NCI-H1436 (cell line): ENCODE measurements around the gene NEU1.
"Not testable (repeated sequence)": the region's sequence is repeated elsewhere in the genome, so short reads cannot be mapped to it uniquely, and the experiment has no call there.

Source experiments
- DNase-seq: peaks from one replicate; lab custom pipeline; 2025; lab: John Stamatoyannopoulos, UW

The NEU1 gene

DNA sequence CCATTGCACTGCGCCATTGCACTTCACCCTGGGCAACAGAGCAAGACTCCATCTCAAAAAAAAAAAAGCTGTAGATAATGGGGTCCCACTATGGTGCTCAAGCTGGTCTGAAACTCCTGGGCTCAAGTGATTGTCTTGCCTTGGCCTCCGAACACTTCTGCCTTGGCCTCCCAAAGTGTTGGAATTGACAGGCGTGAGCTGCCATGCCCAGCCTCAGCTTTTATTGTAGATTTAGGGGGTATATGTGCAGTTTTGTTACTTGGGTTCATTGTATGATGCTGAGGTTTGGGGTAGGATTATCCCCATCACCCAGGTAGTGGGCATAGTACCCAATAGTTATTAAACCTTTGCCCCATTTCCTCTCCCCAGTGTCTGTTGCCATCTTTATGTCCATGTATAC is 23.7 kb downstream of the NEU1 start:
- DNase-seq: no peak

GRCh38 chr6:31838114-31838553 is 24.5 kb downstream of the NEU1 start:
- DNase-seq: not testable (repeated sequence)

- DNase-seq: no peak
Measured at GRCh38 chr6:31837369-31838113, 25.1 kb downstream of the NEU1 start.

DNA sequence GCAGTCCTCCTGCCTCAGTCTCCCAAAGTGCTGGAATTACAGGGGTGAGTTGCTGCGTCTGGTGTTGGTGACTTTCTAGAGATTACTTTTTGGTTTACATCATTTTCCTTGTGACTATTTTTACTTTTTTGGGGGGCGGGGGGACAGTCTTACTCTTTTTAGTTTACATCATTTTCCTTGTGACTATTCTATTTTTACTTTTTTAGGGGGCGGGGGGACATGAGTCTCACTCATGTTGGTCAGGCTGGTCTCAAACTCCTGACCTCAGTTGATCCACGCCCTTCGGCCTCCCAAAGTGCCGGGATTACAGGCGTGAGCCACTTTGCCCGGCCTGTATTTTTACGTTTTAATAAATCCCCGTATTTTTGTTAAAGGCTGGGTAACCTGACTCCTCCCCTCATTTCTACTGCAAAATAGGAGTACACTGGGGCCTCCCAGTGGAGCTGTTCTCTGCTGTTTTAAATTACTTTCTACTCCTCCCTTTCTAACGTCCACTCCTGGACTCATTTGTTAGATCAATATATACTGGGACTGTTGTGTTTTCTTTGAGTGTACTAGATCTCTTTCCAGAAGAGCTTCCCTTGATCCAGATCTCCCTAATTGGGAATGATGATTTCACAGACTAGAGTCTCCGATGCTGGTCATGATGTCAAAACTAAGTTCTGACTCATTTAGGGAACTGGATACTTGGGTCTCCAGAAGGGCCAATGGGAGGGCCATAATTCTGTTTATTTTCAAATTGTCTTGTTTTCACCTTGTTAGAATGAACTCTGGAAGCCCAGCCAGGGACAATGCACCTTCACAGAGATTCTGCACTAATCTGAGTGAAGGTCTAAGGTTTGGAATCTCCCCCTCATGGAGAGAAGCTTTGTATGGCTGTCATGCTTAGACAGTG is 25.9 kb downstream of the NEU1 start:
- DNase-seq: no peak

GRCh38 chr6:31836047-31836473 is 26.6 kb downstream of the NEU1 start:
- no peak for DNase-seq

DNA sequence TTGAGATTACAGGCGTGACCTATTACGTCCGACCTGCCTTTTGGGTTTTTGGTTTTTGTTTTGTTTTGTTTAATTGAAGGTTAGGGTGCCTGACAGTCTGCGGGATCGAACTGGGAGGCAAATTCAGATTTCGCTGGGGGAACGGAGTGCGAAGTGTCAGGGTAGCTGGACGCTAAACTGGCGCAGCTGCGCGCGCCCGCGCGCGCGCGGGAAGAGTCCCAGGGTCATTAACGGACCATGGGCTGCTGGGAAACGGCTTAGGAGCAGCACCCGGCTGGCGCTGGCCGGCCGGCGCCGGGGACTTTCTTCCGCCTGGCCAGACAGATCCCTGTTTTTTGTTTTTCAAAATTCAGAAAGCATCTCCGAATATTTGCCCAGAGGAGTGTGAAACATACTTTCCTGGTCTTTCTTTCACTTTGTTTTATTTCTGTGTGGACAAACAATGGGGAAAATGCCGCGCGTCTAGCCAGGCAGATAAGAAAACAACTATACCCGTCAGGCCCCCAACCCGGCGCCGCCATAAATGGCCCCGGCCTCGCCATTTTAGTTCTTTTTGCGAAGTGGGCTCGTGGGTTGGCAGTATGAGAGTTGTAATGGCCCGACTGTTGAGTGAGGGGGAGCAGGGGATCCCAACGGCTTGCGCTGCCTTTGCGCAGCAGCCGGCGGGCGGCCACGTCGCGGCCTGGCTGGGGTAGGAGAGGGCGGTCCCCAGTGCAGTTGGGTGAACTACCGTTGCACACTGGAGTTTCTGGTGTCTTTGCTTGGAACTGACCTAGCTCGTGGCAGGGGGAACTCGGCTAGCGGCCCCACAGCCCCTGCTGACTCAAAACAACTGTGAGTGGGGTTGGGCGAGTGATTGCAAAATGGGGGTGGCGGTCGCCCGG is 28.0 kb downstream of the NEU1 start:
- DNase-seq: peak; percentile 87

DNA sequence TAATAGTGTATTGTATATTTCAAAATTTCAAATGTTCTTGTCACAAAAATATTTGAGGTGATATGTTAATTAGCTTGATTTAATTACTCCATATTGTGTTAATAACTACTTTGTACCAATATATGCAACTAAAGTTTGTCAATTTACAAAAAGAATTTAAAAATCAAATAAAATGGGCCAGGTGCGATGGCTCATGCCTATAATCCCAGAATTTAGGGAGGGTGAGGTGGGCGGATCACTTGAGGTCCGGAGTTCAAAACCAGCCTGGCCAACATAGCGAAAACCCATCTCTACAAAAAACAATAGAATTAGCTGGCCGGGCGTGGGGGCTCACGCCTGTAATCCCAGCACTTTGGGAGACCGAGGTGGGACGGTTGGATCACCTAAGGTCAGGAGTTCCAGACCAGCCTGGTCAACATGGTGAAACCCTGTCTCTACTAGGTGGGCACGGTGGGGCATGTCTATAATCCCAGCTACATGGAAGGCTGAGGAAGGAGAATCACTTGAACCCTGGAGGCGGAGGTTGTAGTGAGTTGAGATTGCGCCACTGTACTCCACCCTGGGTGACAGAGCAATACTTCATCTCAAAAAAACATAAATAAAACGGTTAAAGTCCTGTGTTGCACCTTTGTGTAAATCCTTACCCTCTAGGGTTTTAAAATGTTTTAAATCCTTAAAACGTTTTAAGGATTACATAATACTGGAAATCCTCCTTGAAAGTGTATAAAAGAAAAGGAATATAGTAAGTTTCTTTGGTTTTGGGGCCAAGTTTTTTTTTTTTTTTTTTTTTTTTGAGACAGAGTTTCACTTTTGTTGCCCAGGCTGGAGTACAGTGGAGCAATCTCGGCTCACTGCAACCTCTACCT is 31.0 kb downstream of the NEU1 start:
- DNase-seq: no peak

- DNase-seq: no peak
Measured at GRCh38 chr6:31830886-31831335, 31.7 kb downstream of the NEU1 start.

DNA sequence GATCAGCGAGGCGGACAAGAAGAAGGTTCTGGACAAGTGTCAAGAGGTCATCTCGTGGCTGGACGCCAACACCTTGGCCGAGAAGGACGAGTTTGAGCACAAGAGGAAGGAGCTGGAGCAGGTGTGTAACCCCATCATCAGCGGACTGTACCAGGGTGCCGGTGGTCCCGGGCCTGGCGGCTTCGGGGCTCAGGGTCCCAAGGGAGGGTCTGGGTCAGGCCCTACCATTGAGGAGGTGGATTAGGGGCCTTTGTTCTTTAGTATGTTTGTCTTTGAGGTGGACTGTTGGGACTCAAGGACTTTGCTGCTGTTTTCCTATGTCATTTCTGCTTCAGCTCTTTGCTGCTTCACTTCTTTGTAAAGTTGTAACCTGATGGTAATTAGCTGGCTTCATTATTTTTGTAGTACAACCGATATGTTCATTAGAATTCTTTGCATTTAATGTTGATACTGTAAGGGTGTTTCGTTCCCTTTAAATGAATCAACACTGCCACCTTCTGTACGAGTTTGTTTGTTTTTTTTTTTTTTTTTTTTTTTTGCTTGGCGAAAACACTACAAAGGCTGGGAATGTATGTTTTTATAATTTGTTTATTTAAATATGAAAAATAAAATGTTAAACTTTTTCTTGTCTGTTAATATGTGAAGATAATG is 32.9 kb downstream of the NEU1 start:
- DNase-seq: peak; percentile 43

DNA sequence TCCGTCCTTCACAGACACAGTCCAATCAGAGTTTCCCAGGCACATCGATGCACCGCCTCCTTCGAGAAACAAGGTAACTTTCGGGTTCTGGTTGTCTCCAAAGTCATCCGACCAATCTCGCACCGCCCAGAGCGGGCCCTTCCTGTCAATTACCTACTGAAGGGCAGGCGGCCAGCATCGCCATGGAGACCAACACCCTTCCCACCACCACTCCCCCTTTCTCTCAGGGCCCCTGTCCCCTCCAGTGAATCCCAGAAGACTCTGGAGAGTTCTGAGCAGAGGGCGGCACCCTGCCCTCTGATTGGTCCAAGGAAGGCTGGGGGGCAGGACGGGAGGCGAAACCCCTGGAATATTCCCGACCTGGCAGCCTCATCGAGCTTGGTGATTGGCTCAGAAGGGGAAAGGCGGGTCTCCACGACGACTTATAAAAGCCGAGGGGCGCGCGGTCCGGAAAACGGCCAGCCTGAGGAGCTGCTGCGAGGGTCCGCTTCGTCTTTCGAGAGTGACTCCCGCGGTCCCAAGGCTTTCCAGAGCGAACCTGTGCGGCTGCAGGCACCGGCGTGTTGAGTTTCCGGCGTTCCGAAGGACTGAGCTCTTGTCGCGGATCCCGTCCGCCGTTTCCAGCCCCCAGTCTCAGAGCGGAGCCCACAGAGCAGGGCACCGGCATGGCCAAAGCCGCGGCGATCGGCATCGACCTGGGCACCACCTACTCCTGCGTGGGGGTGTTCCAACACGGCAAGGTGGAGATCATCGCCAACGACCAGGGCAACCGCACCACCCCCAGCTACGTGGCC is 35.1 kb downstream of the NEU1 start, which contains the start of gene HSPA1B:
HSPA1B (plus strand) TSS at position 453 of the 794 bp plus-strand sequence; CDS start at position 666, 213 bp downstream.
- peak; percentile 99 for DNase-seq

DNA sequence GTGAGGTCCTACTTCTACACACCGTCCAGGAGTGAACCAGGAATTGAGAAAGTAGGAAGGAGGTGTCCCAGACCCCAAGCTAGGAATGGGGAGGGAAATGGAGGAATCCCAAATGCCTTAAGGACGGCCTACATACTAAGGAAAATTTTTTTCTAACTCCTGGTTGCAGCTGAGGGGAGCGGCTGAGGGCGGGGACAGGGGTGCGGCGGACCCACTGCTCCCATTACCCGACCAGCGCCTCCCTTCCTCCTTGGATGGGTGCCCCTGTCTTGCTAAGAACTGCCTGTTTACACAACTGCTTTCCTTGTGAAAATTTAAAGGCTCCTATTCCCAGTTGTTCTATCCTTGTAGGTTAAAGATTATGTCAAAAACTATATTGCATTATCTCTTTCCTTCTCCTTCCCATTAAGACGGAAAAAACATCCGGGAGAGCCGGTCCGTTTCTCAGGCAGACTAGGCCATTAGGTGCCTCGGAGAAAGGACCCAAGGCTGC is 35.8 kb downstream of the NEU1 start:
- peak; percentile 73 for DNase-seq

- no peak for DNase-seq
Measured at GRCh38 chr6:31825553-31825952, 37.1 kb downstream of the NEU1 start.

- not testable (repeated sequence) for DNase-seq
Measured at GRCh38 chr6:31823592-31824196, 38.9 kb downstream of the NEU1 start.

- DNase-seq: no peak
Measured at GRCh38 chr6:31822036-31822821, 40.4 kb downstream of the NEU1 start.

GRCh38 chr6:31821301-31822035 is 41.2 kb downstream of the NEU1 start:
- DNase-seq: peak; percentile 26

DNA sequence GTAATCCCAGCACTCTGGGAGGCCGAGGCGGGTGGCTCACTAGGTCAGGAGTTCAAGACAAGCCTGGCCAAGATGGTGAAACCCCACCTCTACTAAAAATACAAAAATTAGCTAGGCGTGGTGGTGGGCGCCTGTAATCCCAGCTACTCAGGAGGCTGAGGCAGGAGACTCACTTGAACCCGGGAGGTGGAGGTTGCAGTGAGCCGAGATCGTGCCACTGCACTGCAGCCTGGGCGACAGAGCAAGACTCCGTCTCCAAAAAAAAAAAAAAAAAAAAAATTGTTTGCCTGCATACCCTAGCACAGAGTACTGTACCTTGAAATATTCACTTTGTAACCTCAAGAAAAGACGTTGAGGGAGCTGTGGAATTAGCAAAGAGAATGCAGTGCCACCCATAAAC is 42.2 kb downstream of the NEU1 start:
- not testable (repeated sequence) for DNase-seq

GRCh38 chr6:31819871-31820299 is 42.7 kb downstream of the NEU1 start:
- no peak for DNase-seq
